GM20000 (cell line): ENCODE measurements around the gene UBE2Q1.

Source experiments
- DNase-seq: peaks from one replicate; pipeline ENCODE4 v3.0.0; 2012; ENCODE audit warnings: low spot score
- CTCF ChIP-seq: IDR thresholded peaks from 2 replicates; pipeline ENCODE4 v1.5.1; 2012; ENCODE audit warnings: mild to moderate bottlenecking, control low read depth; ENCODE audit errors: extremely low read depth, missing control alignments

Gene UBE2Q1

GRCh38 chr1:154559466-154560044 lies 1.1 kb upstream of the UBE2Q1 start:
- peak; percentile 83 for DNase-seq
- TF ChIP-seq CTCF, result peak; percentile 92

GRCh38 chr1:154558720-154559465 lies 431 bp upstream of the UBE2Q1 start:
- DNase-seq, result peak; percentile 99
- no peak for TF ChIP-seq CTCF

GRCh38 chr1:154557248-154557938 lies 1.1 kb downstream of the UBE2Q1 start:
- TF ChIP-seq CTCF, result no peak
- DNase-seq, result no peak

GRCh38 chr1:154556422-154556821 lies 2.0 kb downstream of the UBE2Q1 start:
- no peak for TF ChIP-seq CTCF
- DNase-seq, result no peak

GRCh38 chr1:154553056-154554030 lies 5.1 kb downstream of the UBE2Q1 start:
- no peak for TF ChIP-seq CTCF
- DNase-seq, result no peak

GRCh38 chr1:154552036-154552435 lies 6.4 kb downstream of the UBE2Q1 start:
- no peak for TF ChIP-seq CTCF
- DNase-seq, result no peak
